Ishikawa (cell line): ENCODE data around the gene DDX31.

Source experiments
- EP300 ChIP-seq: IDR thresholded peaks from 2 replicates; pipeline ENCODE4 v1.6.1; 2012; ENCODE audit warnings: borderline replicate concordance
- TAF1 ChIP-seq: IDR thresholded peaks from 2 replicates; pipeline ENCODE4 v1.6.1; 2012; ENCODE audit warnings: low read depth, mild to moderate bottlenecking

- TF ChIP-seq TAF1 (no peak), EP300 (no peak)
Observed at GRCh38 chr9:132572921-132573320, 96.9 kb downstream of the DDX31 start.
